Hindlimb muscle (tissue), 1 donor: Measurements from ENCODE around the gene HSD3B1. TPM values are rescaled to one million over a fixed set of nuclear protein-coding genes. Genes with fewer than 3 reads are reported as not detected.

ENCODE experiments used
- DNase-seq: peaks from one replicate; pipeline ENCODE4 v3.0.0-alpha.2; 2013
- polyA plus RNA-seq: library from polyadenylated mRNA; unstranded; fragments of 120-200 nt; gene quantifications from one replicate; pipeline ENCODE4 v1.2.1, GENCODE V29; 2013; ENCODE audit not compliant: insufficient read length

The HSD3B1 gene
- not detected for polyA plus RNA-seq

- no peak for DNase-seq
Observed at GRCh38 chr1:119506941-119507340, at the start of gene HSD3B1. Gene HSD3B1, plus strand, starts transcription at chr1:119507210. Its CDS starts 267 bp downstream, at chr1:119507477.

- no peak for DNase-seq
Observed at GRCh38 chr1:119462964-119463363, 44.0 kb upstream of the HSD3B1 start.

GRCh38 chr1:119463569-119463968 lies 43.4 kb upstream of the HSD3B1 start:
- DNase-seq = no peak

GRCh38 chr1:119466445-119466844 lies 40.6 kb upstream of the HSD3B1 start:
- no peak for DNase-seq

GRCh38 chr1:119467219-119467618 lies 39.8 kb upstream of the HSD3B1 start:
- no peak for DNase-seq

GRCh38 chr1:119467857-119468668 lies 38.9 kb upstream of the HSD3B1 start:
- DNase-seq = no peak

- DNase-seq = no peak
Observed at GRCh38 chr1:119469741-119470140, 37.3 kb upstream of the HSD3B1 start.

- no peak for DNase-seq
Observed at GRCh38 chr1:119470377-119470776, 36.6 kb upstream of the HSD3B1 start.

GRCh38 chr1:119470958-119471357 lies 36.1 kb upstream of the HSD3B1 start:
- no peak for DNase-seq

- no peak for DNase-seq
Observed at GRCh38 chr1:119471566-119471965, 35.4 kb upstream of the HSD3B1 start.

GRCh38 chr1:119472080-119472818 lies 34.8 kb upstream of the HSD3B1 start:
- no peak for DNase-seq

- no peak for DNase-seq
Observed at GRCh38 chr1:119472819-119473175, 34.2 kb upstream of the HSD3B1 start.

- DNase-seq = no peak
Observed at GRCh38 chr1:119475866-119476439, 31.1 kb upstream of the HSD3B1 start.

GRCh38 chr1:119477710-119478109 lies 29.3 kb upstream of the HSD3B1 start:
- DNase-seq = no peak

- DNase-seq = no peak
Observed at GRCh38 chr1:119480175-119480574, 26.8 kb upstream of the HSD3B1 start.

- DNase-seq = no peak
Observed at GRCh38 chr1:119481951-119482350, 25.1 kb upstream of the HSD3B1 start.

- DNase-seq = no peak
Observed at GRCh38 chr1:119482517-119483425, 24.2 kb upstream of the HSD3B1 start.

- no peak for DNase-seq
Observed at GRCh38 chr1:119483441-119484200, 23.4 kb upstream of the HSD3B1 start.

GRCh38 chr1:119485201-119485600 lies 21.8 kb upstream of the HSD3B1 start:
- no peak for DNase-seq

GRCh38 chr1:119488216-119488615 lies 18.8 kb upstream of the HSD3B1 start:
- DNase-seq = no peak

GRCh38 chr1:119489201-119489600 lies 17.8 kb upstream of the HSD3B1 start:
- no peak for DNase-seq

GRCh38 chr1:119490925-119491324 lies 16.1 kb upstream of the HSD3B1 start:
- no peak for DNase-seq
